NT2/D1 (cell line): Measurements from ENCODE around the gene MPPED1.

ENCODE experiments used
- DNase-seq: peaks from one replicate; pipeline ENCODE4 v3.0.0-alpha.2; 2011; ENCODE audit warnings: low read depth, low spot score
- H3K27me3 ChIP-seq: 2 replicates; pipeline ENCODE4 v1.6.0; 2011; ENCODE audit warnings: mild to moderate bottlenecking; ENCODE audit not compliant: insufficient read length, insufficient read depth
- H3K36me3 ChIP-seq: 2 replicates; pipeline ENCODE4 v1.6.1; 2011; ENCODE audit warnings: mild to moderate bottlenecking, low read length, mixed read lengths; ENCODE audit not compliant: insufficient read depth, insufficient read length
- H3K4me1 ChIP-seq: 2 replicates; pipeline ENCODE4 v1.5.1; 2011; ENCODE audit not compliant: insufficient read depth, insufficient read length
- H3K4me3 ChIP-seq: 2 replicates; pipeline ENCODE4 v1.5.1; 2011; ENCODE audit warnings: low read depth; ENCODE audit not compliant: insufficient read length
- H3K9ac ChIP-seq: 2 replicates; pipeline ENCODE4 v1.6.0; 2011; ENCODE audit warnings: low read depth; ENCODE audit not compliant: insufficient read length
- H3K9me3 ChIP-seq: 2 replicates; pipeline ENCODE4 v1.5.1; 2011; ENCODE audit warnings: mild to moderate bottlenecking, low read length; ENCODE audit not compliant: insufficient read depth
- SUZ12 ChIP-seq: IDR thresholded peaks from 2 replicates; pipeline ENCODE4 v1.6.1; 2011; ENCODE audit not compliant: insufficient read length, insufficient read depth; ENCODE audit errors: extremely low read depth
- YY1 ChIP-seq: IDR thresholded peaks from 2 replicates; pipeline ENCODE4 v1.6.1; 2011; ENCODE audit not compliant: insufficient read length, insufficient read depth
- ZNF274 ChIP-seq: IDR thresholded peaks from 2 replicates; pipeline ENCODE4 v1.6.1; 2011; ENCODE audit warnings: mild to moderate bottlenecking, low read depth, low read length

The MPPED1 gene

GRCh38 chr22:43413826-43414225, 2.0 kb downstream of the MPPED1 start:
- DNase-seq, result no peak
- Histone ChIP-seq H3K9me3 (no peaks in the 10 kb centered on the region), H3K9ac (no peak overlapping the region), H3K4me1 (peaks cover 12% of the 10 kb centered on the region), H3K27me3 (peaks cover 48% of the 10 kb centered on the region), H3K4me3 (no peak overlapping the region), H3K36me3 (no peaks in the 10 kb centered on the region)
- TF ChIP-seq YY1 (no peak), SUZ12 (no peak), ZNF274 (no peak)

GRCh38 chr22:43415681-43416080, 3.9 kb downstream of the MPPED1 start:
- no peak for TF ChIP-seq SUZ12
- TF ChIP-seq YY1, result no peak
- TF ChIP-seq ZNF274, result no peak
- Histone ChIP-seq H3K4me1 (peaks cover 18% of the 10 kb centered on the region), H3K9me3 (no peaks in the 10 kb centered on the region), H3K36me3 (no peaks in the 10 kb centered on the region), H3K9ac (no peak overlapping the region), H3K4me3 (no peak overlapping the region), H3K27me3 (peaks cover 34% of the 10 kb centered on the region)
- DNase-seq, result no peak

GRCh38 chr22:43417555-43417954, 5.7 kb downstream of the MPPED1 start:
- H3K27me3 ChIP-seq, result peaks cover 22% of the 10 kb centered on the region
- DNase-seq, result no peak

DNA sequence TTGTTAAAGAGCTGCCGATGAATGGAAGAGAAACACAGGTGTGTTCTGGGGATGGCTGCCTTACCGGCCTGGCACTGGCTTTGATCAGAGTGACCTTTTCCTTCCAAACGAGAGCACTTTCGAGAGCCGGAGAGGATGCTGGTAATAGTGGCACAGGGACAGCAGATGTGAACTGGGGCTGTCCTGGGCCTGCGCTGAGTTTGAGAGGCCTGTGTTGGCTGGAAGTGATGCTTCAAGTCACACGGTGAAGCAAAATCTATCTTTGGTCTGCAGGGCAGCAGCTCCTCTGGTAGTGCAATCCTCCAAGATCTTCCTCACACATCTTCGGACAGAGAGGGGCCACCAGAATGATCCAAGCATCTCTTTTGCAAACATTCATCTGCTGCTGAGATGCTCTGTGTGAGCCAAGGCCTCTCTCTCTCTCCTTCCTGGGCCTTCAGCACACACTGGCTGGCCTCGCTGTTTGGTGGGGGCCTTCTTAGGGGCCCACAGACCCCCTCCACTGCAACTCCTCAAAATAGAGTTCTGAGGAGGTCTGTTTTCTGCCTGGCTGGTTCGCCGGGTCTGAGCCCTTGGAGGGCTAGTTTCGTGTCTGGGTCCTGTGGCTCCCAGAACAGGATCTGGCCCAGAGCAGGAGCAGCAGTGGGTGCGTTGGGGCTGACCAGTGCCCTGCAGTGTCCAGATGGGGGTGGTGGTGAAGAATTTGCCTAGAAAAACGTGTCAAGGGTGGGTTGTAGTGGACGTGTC, 6.4 kb downstream of the MPPED1 start:
- Histone ChIP-seq H3K9me3 (no peaks in the 10 kb centered on the region), H3K4me1 (peaks cover 12% of the 10 kb centered on the region), H3K4me3 (no peak overlapping the region), H3K27me3 (peaks cover 15% of the 10 kb centered on the region), H3K36me3 (no peaks in the 10 kb centered on the region), H3K9ac (no peak overlapping the region)
- TF ChIP-seq ZNF274 (no peak), YY1 (no peak), SUZ12 (no peak)
- DNase-seq, result no peak

More at GRCh38 chr22:43417555-43417954, 5.7 kb downstream of the MPPED1 start:
- no peaks in the 10 kb centered on the region for H3K36me3 ChIP-seq
- TF ChIP-seq ZNF274, result no peak
- no peak for TF ChIP-seq YY1
- TF ChIP-seq SUZ12, result no peak
- H3K9ac ChIP-seq, result no peak overlapping the region
- no peaks in the 10 kb centered on the region for H3K9me3 ChIP-seq
- H3K4me1 ChIP-seq, result peaks cover 17% of the 10 kb centered on the region
- no peak overlapping the region for H3K4me3 ChIP-seq

DNA sequence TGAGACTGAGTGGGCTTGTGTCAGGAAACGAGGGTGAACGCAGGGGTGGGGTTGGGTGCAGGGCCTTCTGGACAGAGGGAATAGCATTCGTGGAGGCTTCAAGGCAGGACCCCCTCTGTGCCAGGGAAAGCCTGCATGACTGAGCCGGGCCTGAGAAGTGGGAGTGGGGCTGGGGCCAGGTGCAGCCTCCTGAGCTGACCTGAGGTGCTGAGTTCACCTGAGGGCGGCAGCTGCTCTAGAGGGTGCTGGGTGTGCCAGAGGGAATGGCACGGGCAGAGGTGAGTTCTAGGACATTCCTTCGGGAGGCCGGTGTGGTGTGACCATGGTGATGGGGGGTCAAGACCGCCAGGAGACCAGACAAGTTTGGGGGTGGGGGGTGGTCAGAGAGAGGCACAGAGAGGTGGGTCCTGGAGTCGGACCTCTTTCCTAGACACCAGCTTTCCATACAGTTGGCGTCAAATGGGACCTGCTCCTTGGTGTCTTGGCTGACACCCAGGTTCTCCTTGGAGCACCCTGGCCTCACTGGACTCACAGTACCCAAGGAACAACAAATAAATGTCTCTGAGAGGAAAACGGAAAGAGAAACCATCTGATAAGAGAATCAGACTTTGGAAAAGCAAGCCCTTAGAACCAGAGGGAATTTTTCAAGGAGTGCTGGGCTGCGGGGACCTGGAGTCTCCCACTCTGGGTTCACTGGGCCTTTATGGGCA, 7.7 kb downstream of the MPPED1 start:
- no peaks in the 10 kb centered on the region for H3K9me3 ChIP-seq
- DNase-seq, result no peak
- H3K36me3 ChIP-seq, result no peaks in the 10 kb centered on the region
- no peak overlapping the region for H3K9ac ChIP-seq
- TF ChIP-seq SUZ12, result no peak
- no peak overlapping the region for H3K4me3 ChIP-seq
- peaks cover 3% of the 10 kb centered on the region for H3K27me3 ChIP-seq
- peaks cover 12% of the 10 kb centered on the region for H3K4me1 ChIP-seq

DNA sequence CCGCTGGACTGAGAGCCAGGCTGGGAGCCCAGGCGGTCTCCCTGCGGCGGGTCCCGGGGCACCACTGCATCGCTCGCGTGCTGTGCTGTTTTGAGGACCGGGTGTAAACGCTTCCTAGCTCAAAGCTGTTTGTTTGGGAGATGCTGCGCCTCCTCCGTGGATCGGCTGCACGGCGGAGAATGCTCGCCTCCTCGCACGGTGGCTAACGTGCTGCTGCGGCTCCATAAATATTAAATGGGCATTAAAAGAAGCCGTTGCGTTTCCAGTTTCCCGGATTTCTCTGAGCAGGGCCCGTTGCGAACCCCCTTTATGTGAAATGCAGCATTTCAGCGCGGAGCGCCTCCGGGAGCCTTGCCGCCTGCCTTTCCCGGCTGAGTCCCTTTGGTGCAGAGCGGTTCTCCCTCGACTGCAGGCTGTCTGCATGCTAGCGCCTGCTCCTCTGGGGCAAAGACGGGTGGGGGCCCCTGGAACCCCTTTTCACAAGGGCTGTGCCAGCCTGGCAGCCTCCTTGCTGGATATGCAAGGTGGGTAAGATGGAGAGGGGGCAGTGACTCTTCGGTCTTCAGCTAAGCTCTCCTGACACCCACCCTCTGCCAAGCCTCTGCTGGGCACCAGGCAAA, 9.3 kb downstream of the MPPED1 start:
- H3K9me3 ChIP-seq, result no peaks in the 10 kb centered on the region
- DNase-seq, result no peak
- peaks cover 16% of the 10 kb centered on the region for H3K4me1 ChIP-seq
- no peak overlapping the region for H3K4me3 ChIP-seq
- H3K27me3 ChIP-seq, result no peaks in the 10 kb centered on the region
- no peaks in the 10 kb centered on the region for H3K36me3 ChIP-seq
- TF ChIP-seq YY1, result no peak
- TF ChIP-seq ZNF274, result no peak
- TF ChIP-seq SUZ12, result no peak
- no peak overlapping the region for H3K9ac ChIP-seq

DNA sequence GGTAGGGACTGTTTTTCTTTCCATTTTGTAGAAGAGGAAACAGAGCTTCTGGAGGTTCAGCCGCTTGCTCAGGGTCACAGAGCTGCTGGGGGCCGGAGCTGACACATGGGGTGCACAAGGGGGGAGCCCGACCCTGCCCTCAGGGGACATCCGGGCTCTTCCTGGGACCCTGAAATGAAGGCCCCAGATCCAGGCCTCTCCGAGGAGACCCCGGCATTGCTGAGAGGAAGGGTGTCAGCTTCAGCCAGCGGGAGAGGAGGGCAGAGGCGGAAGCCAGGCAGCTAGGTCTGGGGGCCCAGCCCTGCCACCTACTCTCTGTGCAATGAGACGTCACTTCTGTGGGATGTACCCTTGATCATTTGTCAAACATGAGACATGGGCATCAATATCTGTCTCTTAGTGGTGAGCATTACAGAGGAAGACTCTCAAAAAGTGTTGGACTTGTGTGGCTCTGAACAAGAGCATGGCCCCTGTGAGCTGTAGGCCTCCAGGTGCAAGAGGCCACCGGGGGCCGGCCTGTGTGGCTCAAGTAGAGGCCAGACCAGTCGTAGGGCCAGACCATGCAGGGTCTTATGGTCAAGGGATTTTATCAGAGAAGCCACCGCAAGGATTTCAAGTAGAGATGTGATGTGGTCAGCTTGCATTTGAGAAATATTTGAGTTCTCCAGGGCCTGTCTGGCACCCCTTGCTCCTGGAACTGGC, 10.3 kb downstream of the MPPED1 start:
- Histone ChIP-seq H3K4me1 (peaks cover 17% of the 10 kb centered on the region), H3K27me3 (no peaks in the 10 kb centered on the region), H3K9me3 (no peaks in the 10 kb centered on the region), H3K9ac (no peak overlapping the region), H3K4me3 (no peak overlapping the region), H3K36me3 (no peaks in the 10 kb centered on the region)
- no peak for DNase-seq
- no peak for TF ChIP-seq SUZ12
- TF ChIP-seq YY1, result no peak
- no peak for TF ChIP-seq ZNF274
